K562 (cell line): ENCODE results near the gene PNMT. TPM values are rescaled to one million over a fixed set of nuclear protein-coding genes. Genes with fewer than 3 reads are reported as not detected.

Experiments
- BCLAF1 ChIP-seq, 2 experiments: fragments of 450-650 bp in 1 of 2; IDR thresholded peaks; 2 replicates each; pipeline ENCODE4 v1.6.1; 2011 to 2017; ENCODE audit warnings: low read depth in 2 of 2, antibody characterized with exemption in 1 of 2, borderline replicate concordance in 1 of 2, low read length in 1 of 2, mild to moderate bottlenecking in 1 of 2, mixed read lengths in 1 of 2; ENCODE audit not compliant: control insufficient read depth in 1 of 2
- CBFA2T2 ChIP-seq: fragments of 450-650 bp; conservative IDR thresholded peaks from 2 replicates; pipeline ENCODE4 v1.6.1; 2017; ENCODE audit warnings: mild to moderate bottlenecking
- FOXM1 ChIP-seq, 2 experiments: fragments of 450-650 bp in 1 of 2; sonication (generic) in 1 of 2; formaldehyde crosslinking in 1 of 2; IDR thresholded peaks; 2 replicates each; pipeline versions ENCODE4 v1.6.1 to v1.9.0; 2017 to 2022; ENCODE audit warnings: low read depth in 2 of 2, mild to moderate bottlenecking in 2 of 2, missing genetic modification reagents in 1 of 2, moderate library complexity in 1 of 2
- MGA ChIP-seq: fragments of 450-650 bp; IDR thresholded peaks from 2 replicates; pipeline ENCODE4 v1.6.1; 2016; ENCODE audit warnings: mild to moderate bottlenecking, moderate library complexity
- RCOR1 ChIP-seq, 2 experiments: IDR thresholded peaks; 2 replicates each; pipeline ENCODE4 v1.6.1; 2012; ENCODE audit warnings: low read depth in 2 of 2, low read length in 2 of 2, borderline replicate concordance in 1 of 2, improper control_type of control experiment in 1 of 2
- SLC30A9 ChIP-seq: fragments of 250-450 bp; sonication (Bioruptor Pico); IDR thresholded peaks from 2 replicates; pipeline ENCODE4 v1.8.0; 2022; ENCODE audit warnings: mild to moderate bottlenecking, moderate library complexity
- SRSF1 ChIP-seq: fragments of 200-400 bp; formaldehyde crosslinking; IDR thresholded peaks from 2 replicates; pipeline ENCODE4 v1.6.1; 2017; ENCODE audit warnings: mild to moderate bottlenecking, low read depth, low read length, moderate library complexity
- STAT5A ChIP-seq: IDR thresholded peaks from 2 replicates; pipeline ENCODE4 v1.6.1; 2012; ENCODE audit warnings: low read length, inconsistent platforms, borderline replicate concordance
- TCF3 ChIP-seq: sonication (generic); formaldehyde crosslinking; IDR thresholded peaks from 2 replicates; pipeline ENCODE4 v1.4.0; 2020; ENCODE audit warnings: mild to moderate bottlenecking, missing genetic modification reagents
- TEAD4 ChIP-seq, 2 experiments: sonication (generic) in 1 of 2; formaldehyde crosslinking in 1 of 2; IDR thresholded peaks; 2 replicates each; pipeline versions ENCODE4 v1.6.1 to v1.8.0; 2012 to 2022; ENCODE audit warnings: borderline replicate concordance in 1 of 2, inconsistent platforms in 1 of 2, low read length in 1 of 2, mild to moderate bottlenecking in 1 of 2, missing genetic modification reagents in 1 of 2
- polyA plus RNA-seq, 8 experiments: library from polyadenylated mRNA; depleted of rRNA in 4 of 8; stranded (reverse) in 5 of 8; unstranded in 3 of 8; fragments of >200 nt; fragmentation: Nextera tagmentation in 2 of 8; fragmentation: Illumina TruSeq in 1 of 8; extraction: Ambion mirVana in 2 of 8; extraction: Trizol in 1 of 8; gene quantifications; 2 replicates each; pipeline versions ENCODE4 v1.2.1 to v1.2.3, GENCODE V29; 2011 to 2014; ENCODE audit warnings: inconsistent platforms in 1 of 8, missing spikeins in 1 of 8
- total RNA-seq, 7 experiments: library from RNA; depleted of rRNA in 6 of 7; stranded (reverse); fragments of >200 nt in 6 of 7; fragmentation: Illumina TruSeq in 2 of 7; extraction: Trizol in 2 of 7; gene quantifications; 2 replicates each; pipeline versions ENCODE4 v1.2.1 to v1.2.3, GENCODE V29; 2011 to 2021; ENCODE audit warnings: low replicate concordance in 1 of 7

PNMT gene
- total and polyA plus RNA-seq, 9 of the 15 experiments (the other 6 are each of a cell fraction or from before 2014, with no cell fraction given): 0.55 to 18.1 (median 5.8) TPM

GRCh38 chr17:39683295-39683939 is 15.2 kb downstream of the PNMT start (continued):
- TF ChIP-seq MGA: no peak
- TF ChIP-seq SLC30A9: no peak
- peak; percentile 86 for TF ChIP-seq TCF3 (CRISPR knock-in tag)
- no peak for TF ChIP-seq SRSF1
- TF ChIP-seq STAT5A: peak; percentile 57; the same call in 1 of the 2 replicates
- TF ChIP-seq FOXM1 (IDR thresholded peaks at IDR 0.05; ENCODE audit: low read depth): 0 out of 2 replicates have a peak, but pooled peaks have one; percentile 41
- TF ChIP-seq FOXM1 (CRISPR knock-in tag; IDR thresholded peaks at IDR 0.05; ENCODE audit: low read depth): no peak
- peak; percentile 89 for TF ChIP-seq CBFA2T2
- TF ChIP-seq TEAD4 (IDR thresholded peaks at IDR 0.05; ENCODE audit: low read length): peak; percentile 83
- TF ChIP-seq TEAD4 (CRISPR knock-in tag; IDR thresholded peaks at IDR 0.05; ENCODE audit: borderline replicate concordance): no peak
- peak in 1 of 2 experiments; percentile 67; a peak in 1 of 4 replicates for TF ChIP-seq RCOR1 (IDR thresholded peaks at IDR 0.05; ENCODE audit: borderline replicate concordance in 1 of 2, low read depth in 2 of 2, low read length in 2 of 2)
- no peak for TF ChIP-seq BCLAF1 (IDR thresholded peaks at IDR 0.05; ENCODE audit: borderline replicate concordance in 1 of 2, control insufficient read depth in 1 of 2, low read depth in 2 of 2, low read length in 1 of 2)
